Measurements from ENCODE around the gene TMEM120B.

Gene TMEM120B

GRCh38 chr12:121809712-121810116, 97.2 kb downstream of the TMEM120B start:
- H3K27me3 ChIP-seq (ENCODE audit: control insufficient read depth in 3 of 3, insufficient read depth in 3 of 3, low read depth in 1 of 3, low read length in 3 of 3): no peaks in the 10 kb centered on the region
- H2BK120ac ChIP-seq (ENCODE audit: low read depth, low read length): no peak overlapping the region
- peaks cover 33 to 76% of the 10 kb centered on the region in 2 donors for H3K36me3 ChIP-seq (replicated peaks in 1 of 2; ENCODE audit: control insufficient read depth in 2 of 2, insufficient read depth in 2 of 2, low read length in 2 of 2)

DNA sequence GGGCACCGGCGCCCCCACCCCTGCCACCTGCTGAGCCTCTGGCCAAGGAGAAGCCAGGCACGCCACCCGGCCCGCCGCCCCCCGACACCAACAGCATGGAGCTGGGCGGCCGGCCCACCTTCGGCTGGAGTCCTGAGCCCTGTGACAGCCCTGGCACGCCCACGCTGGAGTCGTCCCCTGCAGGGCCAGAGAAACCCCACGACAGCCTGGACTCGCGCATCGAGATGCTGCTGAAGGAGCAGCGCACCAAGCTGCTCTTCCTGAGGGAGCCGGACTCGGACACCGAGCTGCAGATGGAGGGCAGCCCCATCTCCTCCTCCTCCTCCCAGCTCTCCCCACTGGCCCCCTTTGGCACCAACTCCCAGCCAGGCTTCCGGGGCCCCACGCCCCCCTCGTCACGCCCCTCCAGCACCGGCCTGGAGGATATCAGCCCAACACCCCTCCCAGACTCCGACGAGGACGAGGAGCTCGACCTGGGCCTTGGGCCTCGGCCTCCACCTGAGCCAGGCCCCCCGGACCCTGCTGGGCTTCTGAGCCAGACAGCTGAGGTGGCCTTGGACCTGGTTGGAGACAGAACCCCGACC, 97.8 kb downstream of the TMEM120B start:
- Histone ChIP-seq H3K36me3 (replicated peaks in 1 of 2; ENCODE audit: control insufficient read depth in 2 of 2, insufficient read depth in 2 of 2, low read length in 2 of 2) (peaks cover 37 to 82% of the 10 kb centered on the region in 2 donors), H2BK12ac (ENCODE audit: low read length) (peak overlapping the region; percentile 23), H3K4me2 (ENCODE audit: insufficient read depth, low read length, poor library complexity, severe bottlenecking) (no peak overlapping the region), H3K18ac (ENCODE audit: low read length) (no peak overlapping the region), H3K27ac (replicated peaks; ENCODE audit: low read length) (no peak overlapping the region), H4K91ac (ENCODE audit: low read depth, low read length, poor library complexity) (no peak overlapping the region), H2BK15ac (ENCODE audit: low read length) (no peak overlapping the region), H3K9ac (ENCODE audit: low read depth, low read length, poor library complexity) (no peak overlapping the region), H3K14ac (ENCODE audit: low read length) (no peak overlapping the region), H3K4ac (ENCODE audit: low read length) (no peak overlapping the region), H3K23ac (ENCODE audit: low read depth, low read length, poor library complexity) (no peak overlapping the region), H3K4me3 (ENCODE audit: low read length in 2 of 2) (no peak overlapping the region), H3K4me1 (ENCODE audit: control insufficient read depth in 2 of 2, insufficient read depth in 1 of 2, low read depth in 1 of 2, low read length in 2 of 2) (peaks cover 20 to 25% of the 10 kb centered on the region in 2 donors), H2BK5ac (ENCODE audit: low read length) (peak overlapping the region; percentile 78), H2BK120ac (ENCODE audit: low read depth, low read length) (no peak overlapping the region), H3K79me1 (ENCODE audit: low read depth, low read length) (peaks cover 33% of the 10 kb centered on the region), H4K8ac (ENCODE audit: low read depth, low read length) (no peak overlapping the region), H3K27me3 (ENCODE audit: control insufficient read depth in 3 of 3, insufficient read depth in 3 of 3, low read depth in 1 of 3, low read length in 3 of 3) (no peaks in the 10 kb centered on the region), H3K9me3 (replicated peaks in 1 of 2; ENCODE audit: control insufficient read depth in 2 of 2, insufficient read depth in 1 of 2, low read depth in 1 of 2, low read length in 2 of 2) (no peaks in the 10 kb centered on the region), H2AK5ac (ENCODE audit: low read depth, low read length) (peak overlapping the region; percentile 17), H2AFZ (ENCODE audit: low read length) (no peak overlapping the region)
- no CpG with 5 or more reads among the region's 33 CpGs for WGBS, 2 donors (ENCODE audit: extremely low coverage in 2 of 2, insufficient read length in 2 of 2, insufficient replicate concordance in 1 of 2)
- DNase-seq (ENCODE audit: low spot score): no peak

More at GRCh38 chr12:121809712-121810116, 97.2 kb downstream of the TMEM120B start:
- Histone ChIP-seq H3K4me3 (ENCODE audit: low read length in 2 of 2) (no peak overlapping the region), H2BK15ac (ENCODE audit: low read length) (no peak overlapping the region), H4K91ac (ENCODE audit: low read depth, low read length, poor library complexity) (no peak overlapping the region), H2AK5ac (ENCODE audit: low read depth, low read length) (no peak overlapping the region), H3K4me1 (ENCODE audit: control insufficient read depth in 2 of 2, insufficient read depth in 1 of 2, low read depth in 1 of 2, low read length in 2 of 2) (peaks cover 20 to 25% of the 10 kb centered on the region in 2 donors), H3K23ac (ENCODE audit: low read depth, low read length, poor library complexity) (no peak overlapping the region), H3K27ac (replicated peaks; ENCODE audit: low read length) (no peak overlapping the region), H3K9ac (ENCODE audit: low read depth, low read length, poor library complexity) (no peak overlapping the region), H3K79me1 (ENCODE audit: low read depth, low read length) (peaks cover 31% of the 10 kb centered on the region), H3K4me2 (ENCODE audit: insufficient read depth, low read length, poor library complexity, severe bottlenecking) (no peak overlapping the region), H3K9me3 (replicated peaks in 1 of 2; ENCODE audit: control insufficient read depth in 2 of 2, insufficient read depth in 1 of 2, low read depth in 1 of 2, low read length in 2 of 2) (no peaks in the 10 kb centered on the region), H3K14ac (ENCODE audit: low read length) (no peak overlapping the region), H4K8ac (ENCODE audit: low read depth, low read length) (no peak overlapping the region), H3K18ac (ENCODE audit: low read length) (no peak overlapping the region), H2BK12ac (ENCODE audit: low read length) (no peak overlapping the region), H2BK5ac (ENCODE audit: low read length) (peak overlapping the region; percentile 78), H3K4ac (ENCODE audit: low read length) (no peak overlapping the region), H2AFZ (ENCODE audit: low read length) (no peak overlapping the region)
- no CpG with 5 or more reads among the region's 27 CpGs for WGBS, 2 donors (ENCODE audit: extremely low coverage in 2 of 2, insufficient read length in 2 of 2, insufficient replicate concordance in 1 of 2)
- DNase-seq (ENCODE audit: low spot score): no peak

DNA sequence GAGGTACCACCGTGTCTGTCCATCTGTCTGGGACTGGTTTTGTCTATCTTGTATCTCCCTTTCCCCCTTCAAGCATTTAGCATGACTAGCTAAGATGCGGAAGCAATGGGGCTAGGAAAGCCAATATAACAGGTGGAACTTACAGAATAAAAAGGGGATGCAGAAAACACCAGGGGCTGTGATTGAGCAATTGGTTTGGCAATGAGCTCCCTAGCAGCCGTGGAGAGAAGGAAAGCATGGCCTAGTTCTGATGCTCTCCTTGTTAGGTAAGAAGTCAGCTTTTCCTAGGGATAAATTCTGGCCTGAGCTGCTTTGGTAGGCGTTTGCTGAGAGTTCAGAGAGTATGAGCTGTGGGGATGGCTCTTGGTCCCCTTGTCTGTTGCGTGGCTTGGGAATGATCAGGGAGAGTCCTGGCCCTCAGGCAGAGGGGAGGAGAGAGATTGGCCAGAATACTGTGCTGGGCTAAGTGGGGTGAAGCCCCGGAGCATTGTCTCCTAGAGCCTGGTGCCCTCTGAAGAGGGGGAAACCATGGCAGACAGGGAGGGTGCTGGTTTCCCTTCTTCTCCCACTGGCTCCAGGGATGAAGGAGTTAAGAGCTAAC, 98.4 kb downstream of the TMEM120B start:
- peak overlapping the region; percentile 83 for H3K4me2 ChIP-seq (ENCODE audit: insufficient read depth, low read length, poor library complexity, severe bottlenecking)
- no peaks in the 10 kb centered on the region for H3K27me3 ChIP-seq (ENCODE audit: control insufficient read depth in 3 of 3, insufficient read depth in 3 of 3, low read depth in 1 of 3, low read length in 3 of 3)
- peak overlapping the region; percentile 25 for H3K27ac ChIP-seq (replicated peaks; ENCODE audit: low read length)
- peaks cover 35 to 85% of the 10 kb centered on the region in 2 donors for H3K36me3 ChIP-seq (replicated peaks in 1 of 2; ENCODE audit: control insufficient read depth in 2 of 2, insufficient read depth in 2 of 2, low read length in 2 of 2)
- H4K91ac ChIP-seq (ENCODE audit: low read depth, low read length, poor library complexity): no peak overlapping the region
- H3K79me1 ChIP-seq (ENCODE audit: low read depth, low read length): peaks cover 31% of the 10 kb centered on the region
- no peak overlapping the region for H2AFZ ChIP-seq (ENCODE audit: low read length)
- DNase-seq (ENCODE audit: low spot score): no peak
- no peak overlapping the region for H4K8ac ChIP-seq (ENCODE audit: low read depth, low read length)
- H3K18ac ChIP-seq (ENCODE audit: low read length): no peak overlapping the region
- H2BK120ac ChIP-seq (ENCODE audit: low read depth, low read length): no peak overlapping the region
- WGBS, 2 donors (ENCODE audit: extremely low coverage in 2 of 2, insufficient read length in 2 of 2, insufficient replicate concordance in 1 of 2): no CpG with 5 or more reads among the region's 6 CpGs
- no peak overlapping the region for H3K23ac ChIP-seq (ENCODE audit: low read depth, low read length, poor library complexity)
- H3K4ac ChIP-seq (ENCODE audit: low read length): no peak overlapping the region
- no peak overlapping the region for H3K14ac ChIP-seq (ENCODE audit: low read length)
- H2BK5ac ChIP-seq (ENCODE audit: low read length): peak overlapping the region; percentile 78
- H3K4me3 ChIP-seq (ENCODE audit: low read length in 2 of 2): peak overlapping the region; percentile 23 to 75
- no peaks in the 10 kb centered on the region for H3K9me3 ChIP-seq (replicated peaks in 1 of 2; ENCODE audit: control insufficient read depth in 2 of 2, insufficient read depth in 1 of 2, low read depth in 1 of 2, low read length in 2 of 2)
- no peak overlapping the region for H2BK12ac ChIP-seq (ENCODE audit: low read length)
- peaks cover 17 to 21% of the 10 kb centered on the region in 2 donors for H3K4me1 ChIP-seq (ENCODE audit: control insufficient read depth in 2 of 2, insufficient read depth in 1 of 2, low read depth in 1 of 2, low read length in 2 of 2)
- no peak overlapping the region for H3K9ac ChIP-seq (ENCODE audit: low read depth, low read length, poor library complexity)
- peak overlapping the region; percentile 16 for H2BK15ac ChIP-seq (ENCODE audit: low read length)
- H2AK5ac ChIP-seq (ENCODE audit: low read depth, low read length): no peak overlapping the region

GRCh38 chr12:121811434-121812319, 99.1 kb downstream of the TMEM120B start:
- peak overlapping the region; percentile 6 for H2BK120ac ChIP-seq (ENCODE audit: low read depth, low read length)
- H2BK5ac ChIP-seq (ENCODE audit: low read length): no peak overlapping the region
- peaks cover 27% of the 10 kb centered on the region for H3K79me1 ChIP-seq (ENCODE audit: low read depth, low read length)
- peak overlapping the region; percentile 84 for H3K18ac ChIP-seq (ENCODE audit: low read length)
- H3K9me3 ChIP-seq (replicated peaks in 1 of 2; ENCODE audit: control insufficient read depth in 2 of 2, insufficient read depth in 1 of 2, low read depth in 1 of 2, low read length in 2 of 2): no peaks in the 10 kb centered on the region
- H3K4me1 ChIP-seq (ENCODE audit: control insufficient read depth in 2 of 2, insufficient read depth in 1 of 2, low read depth in 1 of 2, low read length in 2 of 2): peaks cover 12 to 15% of the 10 kb centered on the region in 2 donors
- peak overlapping the region; percentile 87 for H3K9ac ChIP-seq (ENCODE audit: low read depth, low read length, poor library complexity)
- peak; percentile 80 for DNase-seq (ENCODE audit: low spot score)
- H2BK12ac ChIP-seq (ENCODE audit: low read length): no peak overlapping the region
- WGBS, 2 donors (ENCODE audit: extremely low coverage in 2 of 2, insufficient read length in 2 of 2, insufficient replicate concordance in 1 of 2): no CpG with 5 or more reads among the region's 46 CpGs
- H3K4me2 ChIP-seq (ENCODE audit: insufficient read depth, low read length, poor library complexity, severe bottlenecking): peak overlapping the region; percentile 83
- H4K91ac ChIP-seq (ENCODE audit: low read depth, low read length, poor library complexity): no peak overlapping the region
- no peaks in the 10 kb centered on the region for H3K27me3 ChIP-seq (ENCODE audit: control insufficient read depth in 3 of 3, insufficient read depth in 3 of 3, low read depth in 1 of 3, low read length in 3 of 3)
- peaks cover 39 to 88% of the 10 kb centered on the region in 2 donors for H3K36me3 ChIP-seq (replicated peaks in 1 of 2; ENCODE audit: control insufficient read depth in 2 of 2, insufficient read depth in 2 of 2, low read length in 2 of 2)
- H2AFZ ChIP-seq (ENCODE audit: low read length): peak overlapping the region; percentile 0
- H2AK5ac ChIP-seq (ENCODE audit: low read depth, low read length): peak overlapping the region; percentile 36
- H3K4me3 ChIP-seq (ENCODE audit: low read length in 2 of 2): peak overlapping the region; percentile 23 to 86
- H3K14ac ChIP-seq (ENCODE audit: low read length): no peak overlapping the region
- H3K27ac ChIP-seq (replicated peaks; ENCODE audit: low read length): peak overlapping the region; percentile 60
- H3K4ac ChIP-seq (ENCODE audit: low read length): no peak overlapping the region
- H4K8ac ChIP-seq (ENCODE audit: low read depth, low read length): no peak overlapping the region
- H2BK15ac ChIP-seq (ENCODE audit: low read length): peak overlapping the region; percentile 54
- H3K23ac ChIP-seq (ENCODE audit: low read depth, low read length, poor library complexity): peak overlapping the region; percentile 13
